ACHN (cell line): ENCODE results near the gene RUNX3.
"Not testable (repeated sequence)": the region's sequence is repeated elsewhere in the genome, so short reads cannot be mapped to it uniquely, and the experiment has no call there.

Experiments
- DNase-seq: peaks from one replicate; pipeline ENCODE4 v3.0.0-alpha.2; 2015
- in situ Hi-C: cut with HindIII; loops from 2 replicates; pipeline ENCODE4 v1.10.0; 2017; ENCODE audit warnings: low sequenced_read_pairs, low pct_ligation_motif_present, low pct_unique_long_range_greater_than_20kb

The RUNX3 gene

DNA sequence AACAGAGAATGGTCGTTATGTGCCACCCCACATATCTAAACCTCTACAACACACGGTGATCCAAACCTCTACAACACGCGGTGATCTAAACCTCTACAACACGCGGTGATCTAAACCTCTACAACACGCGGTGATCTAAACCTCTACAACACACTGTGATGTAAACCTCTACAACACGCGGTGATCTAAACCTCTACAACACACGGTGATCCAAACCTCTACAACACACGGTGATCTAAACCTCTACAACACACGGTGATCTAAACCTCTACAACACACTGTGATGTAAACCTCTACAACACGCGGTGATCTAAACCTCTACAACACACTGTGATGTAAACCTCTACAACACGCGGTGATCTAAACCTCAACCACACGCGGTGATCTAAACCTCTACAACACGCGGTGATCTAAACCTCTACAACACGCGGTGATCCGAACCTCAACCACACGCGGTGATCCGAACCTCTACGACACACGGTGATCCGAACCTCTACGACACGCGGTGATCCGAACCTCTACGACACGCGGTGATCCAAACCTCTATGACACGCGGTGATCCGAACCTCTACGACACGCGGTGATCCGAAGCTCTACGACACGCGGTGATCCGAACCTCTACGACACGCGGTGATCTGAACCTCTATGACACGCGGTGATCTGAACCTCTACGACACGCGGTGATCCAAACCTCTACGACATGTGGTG is 22.3 kb downstream of the RUNX3 start:
- in situ Hi-C loops = not testable (repeated sequence)

DNA sequence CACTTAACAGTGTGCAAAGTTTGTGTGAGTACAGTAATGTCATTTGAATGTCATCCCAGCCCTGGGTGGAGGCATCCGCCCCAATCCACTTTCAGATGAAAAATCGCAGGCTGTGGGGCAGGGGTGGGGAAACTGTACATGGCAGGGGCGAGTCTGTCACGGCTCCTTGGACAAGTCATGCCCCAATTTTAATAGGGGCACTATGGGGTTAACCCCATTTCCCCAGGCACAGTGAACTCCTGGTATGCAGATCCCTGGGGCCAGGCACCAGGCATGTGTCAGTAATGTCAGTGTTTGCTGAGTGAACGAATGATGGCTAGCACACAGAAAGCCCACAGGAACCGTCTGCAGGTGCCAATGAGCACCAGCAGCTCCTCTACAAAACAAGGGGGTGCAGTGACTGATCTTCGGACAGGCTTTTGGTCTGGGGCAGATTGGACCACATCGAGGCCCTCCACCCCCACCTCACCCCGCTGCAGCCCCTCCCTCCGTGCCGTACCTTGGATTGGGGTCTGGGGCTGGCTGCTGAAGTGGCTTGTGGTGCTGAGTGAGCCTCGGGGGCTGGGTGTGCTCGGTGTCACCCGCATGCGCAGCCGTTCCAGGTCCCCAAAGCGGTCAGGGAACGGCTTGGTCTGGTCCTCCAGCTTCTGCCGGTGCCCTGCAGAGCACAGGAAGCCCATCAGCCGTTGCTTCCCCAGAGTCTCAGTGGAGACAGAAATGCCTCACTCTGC is 23.2 kb downstream of the RUNX3 start:
- in situ Hi-C loops = no loop called here
- DNase-seq = no peak

More for the DNA sequence above, 22.3 kb downstream of the RUNX3 start:
- not testable (repeated sequence) for DNase-seq

DNA sequence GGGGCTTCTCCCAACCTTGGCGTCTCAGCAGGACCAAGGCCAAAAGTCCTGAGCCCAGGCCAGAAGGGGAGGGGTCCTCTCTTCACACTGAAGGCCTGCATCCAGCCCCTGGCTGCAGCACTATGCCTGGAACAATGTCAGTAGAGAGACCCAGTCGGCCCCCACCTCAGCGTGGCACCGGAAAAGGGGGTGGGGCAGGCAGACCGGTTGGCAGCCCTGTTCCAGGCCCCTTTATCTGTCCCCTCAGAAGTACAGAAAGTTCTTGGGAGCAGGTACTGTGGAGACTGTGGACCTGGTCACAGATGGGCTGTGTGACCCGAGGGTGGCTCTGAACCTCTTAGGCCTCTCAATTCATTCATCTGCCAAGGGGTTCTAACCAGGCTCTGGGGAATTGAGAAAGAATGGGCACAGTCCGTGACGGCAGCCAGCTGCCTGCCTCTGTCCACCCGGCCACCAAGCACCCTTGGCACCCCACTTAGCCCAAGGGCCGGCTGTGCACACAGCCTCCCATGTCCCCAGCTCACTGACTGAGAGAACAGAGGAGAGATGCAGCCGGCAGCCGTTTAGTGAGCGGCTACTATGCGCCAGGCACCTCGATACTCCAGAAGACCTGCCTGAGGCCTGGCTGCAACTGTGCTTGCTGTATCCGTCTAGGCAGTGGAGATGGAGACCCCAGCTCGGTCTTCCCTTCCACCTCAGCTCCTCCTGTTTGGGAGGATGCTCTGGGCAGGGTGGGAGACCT is 23.9 kb downstream of the RUNX3 start:
- no peak for DNase-seq
- in situ Hi-C loops = no loop called here

DNA sequence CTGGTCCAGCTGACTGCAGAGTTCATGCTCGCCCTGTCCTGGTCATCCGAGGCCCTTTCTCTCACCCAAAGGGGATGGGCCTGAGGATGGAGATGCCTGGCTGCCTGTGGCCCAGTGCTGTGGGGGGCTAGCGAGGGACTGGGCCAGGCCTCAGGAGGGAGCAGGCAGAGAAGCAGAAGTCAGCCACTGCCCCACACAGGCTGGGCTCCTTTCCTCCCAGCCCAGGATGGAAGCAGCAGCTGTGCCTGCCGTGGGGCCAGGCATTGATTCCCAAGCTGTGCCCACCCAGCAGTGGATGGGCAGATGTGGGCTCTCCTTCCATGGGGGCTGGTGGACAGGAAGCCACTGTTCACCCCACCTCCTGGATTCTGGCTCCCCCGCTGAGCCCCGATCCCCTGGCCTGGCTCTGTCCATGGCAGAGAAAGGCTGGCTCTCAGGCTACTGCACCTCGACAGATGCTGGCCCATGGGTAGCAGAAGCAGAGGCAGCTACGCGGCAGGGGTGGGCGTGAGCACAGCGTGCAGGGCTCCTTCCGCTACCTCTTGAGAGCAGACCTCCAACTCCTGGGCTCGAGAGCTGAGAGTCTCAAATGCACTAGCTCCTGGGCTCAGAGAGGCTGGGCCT is 24.6 kb downstream of the RUNX3 start:
- in situ Hi-C loops = no loop called here
- no peak for DNase-seq

DNA sequence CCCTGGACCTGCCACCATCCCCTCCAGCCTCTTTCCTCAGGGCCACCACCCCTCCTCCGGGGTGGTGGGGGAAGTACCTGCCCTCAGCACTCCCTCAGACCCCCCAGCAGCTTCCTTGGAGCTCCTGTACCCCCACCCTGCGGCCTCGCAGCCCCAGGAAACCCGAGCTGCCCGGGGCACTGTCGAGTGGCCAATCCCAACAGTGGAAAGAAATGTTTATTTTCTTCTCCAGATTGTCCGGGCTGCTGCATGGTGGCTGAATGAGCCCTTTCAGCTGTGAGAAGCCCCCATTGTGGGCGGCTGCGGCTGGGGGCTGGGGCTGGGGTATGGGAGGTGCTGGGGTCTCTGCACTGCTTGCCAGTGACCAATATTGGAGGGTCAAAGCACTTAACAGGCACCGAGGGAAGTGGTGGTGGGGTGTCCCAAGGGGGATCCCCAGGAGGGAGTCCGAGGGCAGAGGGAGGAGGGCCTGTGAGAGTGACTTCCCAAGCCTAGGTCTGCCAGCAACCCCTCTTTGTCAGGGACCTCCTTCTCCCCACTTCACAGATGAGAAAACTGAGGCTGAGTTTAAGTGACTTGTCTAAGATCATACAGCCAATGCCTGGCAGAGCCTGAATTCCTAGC is 25.2 kb downstream of the RUNX3 start:
- DNase-seq = no peak
- in situ Hi-C loops = no loop called here

DNA sequence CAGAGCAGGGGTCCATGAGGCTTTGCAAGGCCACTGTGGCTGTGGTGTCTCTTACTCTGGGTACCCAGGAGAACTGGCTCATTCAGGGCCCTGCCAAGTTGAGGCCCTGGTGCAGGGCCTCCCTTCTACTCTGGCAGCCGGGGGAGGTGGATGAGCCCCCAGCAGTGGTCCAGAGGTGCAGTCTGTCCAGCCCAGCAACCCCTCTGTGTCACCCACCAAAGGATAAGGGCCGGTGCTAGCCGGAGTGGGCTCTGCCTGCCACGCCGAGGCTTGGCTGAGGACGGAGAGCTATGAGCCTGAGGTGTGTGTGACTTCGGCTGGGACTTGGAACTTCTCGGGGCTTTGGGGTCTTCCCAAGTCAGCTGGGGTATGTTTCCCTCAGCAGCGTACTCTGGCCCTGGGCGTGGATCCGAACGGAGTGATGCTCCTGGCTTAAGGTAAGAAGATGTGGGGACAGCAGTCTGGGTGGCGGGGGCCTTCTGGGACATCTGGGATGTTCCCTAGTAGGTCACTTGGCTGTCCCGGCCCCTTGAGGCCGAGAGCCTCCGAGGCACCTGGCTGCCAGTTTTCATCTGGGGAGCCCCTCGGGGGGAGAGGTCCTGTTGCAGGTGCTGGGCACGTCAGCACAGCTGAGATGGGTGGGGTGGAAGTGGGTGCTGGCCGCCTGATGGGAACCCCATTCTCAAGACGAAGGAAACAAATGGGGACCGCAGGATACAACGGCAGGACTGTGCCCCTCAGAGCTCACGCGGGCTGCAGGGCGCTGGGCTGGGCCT is 25.9 kb downstream of the RUNX3 start:
- DNase-seq = no peak
- in situ Hi-C loops = no loop called here

DNA sequence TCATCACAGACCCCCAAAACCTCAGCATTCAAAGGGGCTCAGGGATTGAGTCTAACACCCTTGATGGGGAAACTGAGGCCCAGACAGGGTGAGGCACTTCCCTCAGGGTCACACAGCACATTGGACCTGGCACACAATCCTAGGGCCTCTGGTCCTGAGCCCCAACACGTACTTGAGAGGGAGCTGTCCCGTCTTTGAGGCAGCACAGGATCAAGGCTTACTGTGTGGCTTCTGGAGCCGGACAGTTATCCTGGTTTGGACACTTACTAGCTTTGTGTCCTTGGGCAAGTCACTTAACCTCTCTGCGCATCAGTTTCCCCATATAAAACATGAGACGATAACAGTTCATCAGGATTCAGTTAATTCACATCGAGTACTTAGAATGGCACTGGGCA is 26.5 kb downstream of the RUNX3 start:
- in situ Hi-C loops = no loop called here
- DNase-seq = no peak

DNA sequence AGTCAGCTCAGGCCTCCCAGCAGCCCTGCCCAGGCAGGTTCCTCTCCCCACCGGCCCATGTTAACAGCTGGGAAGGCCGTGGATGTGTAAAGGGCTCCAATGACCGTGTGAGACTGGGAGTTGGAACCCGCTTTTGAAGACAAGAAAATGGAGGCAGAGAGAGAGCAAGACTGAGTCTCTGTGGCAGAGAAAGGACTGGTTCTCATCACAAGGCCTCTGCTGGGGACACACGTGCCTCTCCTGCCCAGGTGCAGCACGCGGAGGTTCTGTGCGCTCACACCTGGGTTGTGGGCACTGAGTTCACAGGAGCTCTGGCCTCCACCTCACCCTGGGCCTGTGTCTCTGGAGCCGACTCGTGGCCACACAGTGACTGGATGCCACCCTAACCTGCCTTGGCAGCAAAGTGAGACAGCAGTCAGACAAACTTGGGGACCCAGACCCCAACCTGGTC is 27.0 kb downstream of the RUNX3 start:
- in situ Hi-C loops = no loop called here
- DNase-seq = no peak

DNA sequence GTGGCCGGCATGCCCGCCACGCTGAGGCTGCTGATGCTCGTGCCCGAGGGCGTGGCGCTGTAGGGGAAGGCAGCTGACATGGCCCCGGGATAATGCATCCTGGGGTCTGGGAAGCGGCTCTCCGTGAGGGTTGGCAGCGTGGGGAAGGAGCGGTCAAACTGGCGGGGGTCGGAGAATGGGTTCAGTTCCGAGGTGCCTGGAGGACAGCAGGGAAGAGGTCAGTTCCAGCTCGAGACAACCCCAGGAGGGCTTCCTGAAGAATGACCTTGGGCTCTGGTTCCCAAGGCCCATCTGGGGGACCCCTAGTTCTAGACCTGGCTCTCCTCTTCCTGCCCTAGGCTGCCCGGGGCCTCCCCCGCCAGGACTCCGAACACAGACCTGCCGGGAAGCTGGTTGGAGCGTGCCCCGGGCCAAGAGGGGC is 27.6 kb downstream of the RUNX3 start:
- in situ Hi-C loops = no loop called here
- no peak for DNase-seq

DNA sequence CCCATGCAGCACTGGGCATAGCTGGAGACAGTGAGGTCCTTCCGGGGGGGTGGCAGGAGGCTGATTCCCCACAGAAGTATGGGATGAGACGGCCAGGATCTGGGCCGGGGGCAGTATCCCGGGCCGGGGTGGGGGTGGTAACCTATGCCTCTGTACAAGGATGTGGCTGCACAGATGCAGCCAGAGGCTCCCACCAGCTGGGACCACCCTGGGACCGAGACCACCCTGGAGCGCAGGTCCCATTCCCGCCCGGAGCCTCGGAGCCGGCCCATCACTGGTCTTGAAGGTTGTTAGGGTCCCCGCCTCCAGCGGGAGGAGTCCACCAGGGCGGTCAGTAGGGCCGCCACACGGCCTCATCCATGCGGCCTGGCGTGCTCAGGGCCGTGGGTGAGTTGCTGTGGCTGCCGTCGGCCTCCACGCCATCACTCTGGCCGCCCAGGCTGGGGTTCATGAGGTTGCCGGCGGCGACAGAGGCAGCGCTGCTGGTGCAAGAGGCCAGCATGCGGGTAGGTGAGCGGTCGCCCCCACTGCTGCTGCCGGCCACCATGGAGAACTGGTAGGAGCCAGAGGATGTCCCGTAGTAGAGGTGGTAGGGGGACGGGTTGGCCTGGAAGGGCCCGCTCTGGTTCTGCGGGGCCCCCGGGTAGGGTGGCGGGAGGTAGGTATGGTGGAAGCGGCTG is 28.1 kb downstream of the RUNX3 start:
- in situ Hi-C loops = no loop called here

DNA sequence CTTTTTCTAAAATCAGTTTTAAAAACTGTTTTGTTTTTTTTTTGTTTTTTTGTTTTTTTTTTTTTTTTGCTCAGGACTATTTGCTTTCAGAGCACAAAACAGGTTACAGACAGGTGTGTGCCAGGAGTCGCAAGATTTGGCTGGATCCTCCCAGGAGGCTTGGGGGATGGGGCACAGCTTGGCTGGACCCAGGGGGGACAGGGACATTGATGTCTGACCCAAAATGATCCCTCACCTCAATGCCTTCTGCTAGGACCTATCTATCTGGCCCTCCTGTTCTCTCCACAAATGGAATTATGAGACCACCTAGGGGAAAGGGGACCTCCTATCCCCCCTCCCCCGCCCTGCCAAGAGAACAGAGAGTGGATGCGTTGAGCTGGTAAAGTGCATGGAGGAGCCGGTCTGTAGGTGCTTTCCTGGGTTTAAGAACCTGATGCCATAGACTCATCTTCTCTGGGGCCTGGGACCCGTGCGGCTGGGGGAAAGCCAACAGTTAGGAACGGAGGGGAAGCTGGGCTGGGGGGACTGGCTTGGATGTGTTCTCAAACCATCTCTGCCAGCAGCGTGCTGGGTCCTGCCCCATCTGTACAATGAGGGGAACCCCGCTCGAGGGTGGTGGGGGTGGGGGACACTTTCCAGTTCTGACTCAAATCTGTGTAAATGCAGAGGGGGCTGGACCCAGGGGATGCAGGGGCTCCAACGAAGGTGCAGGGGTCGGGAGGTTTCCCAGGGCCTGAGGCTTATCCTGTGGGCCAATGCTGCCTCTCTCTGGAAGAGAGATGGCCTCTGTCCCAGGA is 28.9 kb downstream of the RUNX3 start:
- in situ Hi-C loops = no loop called here

More for the DNA sequence above, 28.1 kb downstream of the RUNX3 start:
- DNase-seq = no peak

DNA sequence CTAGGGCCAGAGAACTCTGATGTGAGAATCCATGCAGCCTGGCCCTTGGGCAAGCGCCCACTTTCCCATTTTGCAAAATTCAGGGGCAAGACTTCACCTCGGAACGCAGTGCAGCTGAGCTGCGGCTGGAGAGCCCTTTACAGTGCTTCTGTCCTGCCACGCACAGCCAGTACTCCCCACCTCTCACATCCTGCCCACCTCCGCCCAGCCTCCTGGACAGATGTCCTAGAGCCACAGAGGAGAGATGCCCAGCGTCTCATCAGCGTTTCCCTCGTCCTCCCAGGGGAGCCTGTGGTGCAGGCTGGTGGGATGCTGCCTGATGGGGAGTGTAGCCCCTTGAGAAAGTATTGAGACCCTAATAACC is 29.6 kb downstream of the RUNX3 start:
- in situ Hi-C loops = no loop called here
- DNase-seq = no peak

More for the DNA sequence above, 28.9 kb downstream of the RUNX3 start:
- DNase-seq = no peak

DNA sequence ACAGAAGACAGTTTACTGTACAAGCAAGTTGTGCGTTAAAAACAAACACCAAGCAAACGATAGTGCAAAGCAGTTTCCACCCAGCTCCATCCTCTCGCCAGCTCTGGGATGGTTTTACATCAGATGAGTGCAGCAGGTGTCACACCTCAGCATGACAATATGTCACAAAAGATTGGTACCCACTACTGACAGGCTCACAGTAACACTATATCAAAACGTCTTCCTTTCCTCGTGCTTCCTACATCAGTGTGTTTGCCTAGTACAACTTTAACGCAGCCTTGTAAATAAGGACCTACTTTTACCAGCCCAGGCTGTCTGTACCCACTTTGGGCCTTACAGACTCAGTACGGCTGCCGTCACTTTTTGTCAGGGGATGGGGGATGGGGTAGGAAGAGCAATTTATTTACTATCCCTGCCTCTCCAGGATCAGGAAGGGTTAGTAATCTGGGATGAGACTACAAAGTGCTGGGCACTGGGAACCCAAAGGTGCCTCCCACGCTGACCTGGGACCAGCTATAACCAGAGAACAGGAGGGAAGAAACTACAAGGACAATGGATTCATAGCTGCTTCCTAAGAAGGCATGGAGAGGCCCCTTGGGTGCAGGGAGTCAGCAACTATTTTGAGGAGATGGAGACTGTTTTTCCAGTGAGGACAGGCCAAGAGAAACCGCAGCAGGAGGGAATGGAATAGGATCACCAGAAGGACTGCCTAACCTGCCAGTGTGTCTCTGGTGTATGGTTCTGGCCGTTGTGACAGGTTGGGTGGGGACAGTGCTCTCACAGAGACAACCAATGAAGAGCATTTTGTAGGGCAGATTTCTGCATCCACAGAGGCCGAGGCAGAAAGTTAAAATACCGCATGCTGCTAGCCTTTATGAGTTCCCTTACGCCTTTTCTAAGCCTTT is 30.2 kb downstream of the RUNX3 start:
- in situ Hi-C loops = no loop called here
- DNase-seq = no peak

DNA sequence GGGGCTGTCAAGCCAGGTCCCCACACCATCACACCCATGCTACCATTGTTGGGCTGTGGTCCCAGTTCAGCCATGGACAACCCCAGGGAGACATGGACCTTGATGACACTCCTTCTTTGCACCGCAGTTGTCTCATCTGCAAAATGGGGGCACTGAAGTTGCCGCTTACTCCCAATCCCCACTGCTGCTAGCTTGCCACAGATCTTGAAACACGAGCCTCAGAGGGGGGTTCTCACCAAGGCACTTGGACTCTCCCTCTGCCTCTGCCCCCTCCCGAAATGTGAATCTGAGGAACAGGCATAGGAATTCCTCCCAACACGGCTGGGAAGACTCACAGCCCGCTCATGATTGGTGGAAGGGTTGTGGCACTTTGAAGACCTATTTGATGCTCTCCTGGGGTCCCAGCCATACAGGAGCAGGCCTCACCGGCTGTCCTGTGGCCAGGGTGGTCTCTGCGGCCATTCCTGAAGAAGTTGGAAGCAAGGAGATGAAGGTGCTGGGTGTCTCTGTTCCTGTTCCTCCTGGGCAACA is 31.1 kb downstream of the RUNX3 start:
- in situ Hi-C loops = no loop called here
- DNase-seq = no peak

DNA sequence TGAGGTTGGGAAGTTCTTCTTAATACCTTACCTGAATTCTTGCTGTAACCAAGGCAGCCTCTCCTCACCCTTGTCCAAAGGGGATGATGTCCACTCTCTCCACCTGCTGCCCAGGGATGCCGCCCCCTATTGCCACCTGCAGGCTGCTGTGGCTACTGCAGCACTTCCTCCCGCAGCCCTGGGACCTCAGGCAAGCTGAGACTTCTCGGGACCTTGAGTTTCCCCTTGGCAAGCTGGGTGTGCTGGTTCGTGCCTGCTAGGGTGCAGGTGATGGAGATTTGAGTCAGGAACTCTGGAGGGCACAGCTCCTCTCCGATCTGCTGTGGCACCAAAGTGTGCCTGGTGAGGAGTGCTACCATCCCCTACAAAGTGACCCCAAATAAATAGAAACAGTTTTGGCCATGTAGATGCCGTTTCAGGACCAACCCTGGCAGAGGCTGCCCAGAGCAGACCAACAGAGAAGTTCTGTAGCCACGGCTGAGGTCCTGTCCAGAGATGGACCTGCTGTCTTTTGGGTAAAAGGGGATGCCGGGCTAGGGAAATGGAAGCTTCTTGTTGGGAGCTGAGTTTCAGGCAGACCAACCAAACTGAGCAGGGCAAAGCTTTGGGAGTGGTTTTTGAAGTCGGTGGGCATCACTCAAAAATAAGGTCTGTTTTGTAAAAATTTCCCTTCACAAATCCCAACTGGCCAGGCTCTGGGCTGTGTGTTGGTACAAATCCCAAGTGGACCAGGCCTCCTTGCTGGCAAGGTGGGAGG is 31.7 kb downstream of the RUNX3 start:
- DNase-seq = peak; percentile 33
- in situ Hi-C loops = no loop called here
